ENCODE measurements around the gene WIPF1.
"Not testable (repeated sequence)": the region's sequence is repeated elsewhere in the genome, so short reads cannot be mapped to it uniquely, and the experiment has no call there.

Gene WIPF1

DNA sequence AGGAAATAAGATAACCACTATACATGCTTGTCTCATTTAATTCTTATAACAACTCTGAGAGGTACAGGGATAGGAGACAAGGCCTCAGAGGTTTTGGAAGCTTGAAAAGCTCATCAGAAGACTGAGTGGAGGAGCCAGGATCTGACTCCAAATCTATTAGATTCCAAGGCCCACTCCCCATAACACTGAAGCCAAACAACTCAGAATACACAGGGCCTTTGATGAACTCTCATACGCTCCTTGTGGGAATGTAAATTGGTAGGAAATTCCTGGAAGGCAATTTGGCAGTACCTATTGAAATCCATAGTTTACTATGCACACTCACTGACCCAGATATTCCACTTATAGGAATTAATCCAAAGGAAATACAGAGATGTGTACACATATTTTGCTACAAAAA is 27.9 kb downstream of the WIPF1 start:
- no peak for DNase-seq

GRCh38 chr2:174568425-174568824 is 29.2 kb downstream of the WIPF1 start:
- DNase-seq = no peak

DNA sequence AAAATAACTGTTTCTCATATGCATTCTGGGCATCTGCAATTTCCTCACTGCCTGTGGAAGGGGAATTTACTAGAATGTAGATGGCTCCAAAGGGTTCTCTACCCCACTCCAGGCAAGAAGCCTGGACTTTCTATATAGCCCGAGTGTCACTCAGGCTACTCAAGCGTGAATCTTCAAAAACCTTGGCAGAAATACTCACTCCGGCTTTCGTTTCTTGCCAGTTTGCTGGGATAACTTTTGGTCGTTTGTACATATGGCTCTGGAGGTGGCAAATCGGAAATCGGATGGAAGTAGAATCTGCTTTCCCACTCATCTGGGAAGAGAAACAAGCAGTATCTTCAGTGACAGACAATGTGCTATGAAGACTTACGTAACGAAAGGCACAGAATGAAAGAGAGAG is 30.7 kb downstream of the WIPF1 start:
- DNase-seq = no peak

DNA sequence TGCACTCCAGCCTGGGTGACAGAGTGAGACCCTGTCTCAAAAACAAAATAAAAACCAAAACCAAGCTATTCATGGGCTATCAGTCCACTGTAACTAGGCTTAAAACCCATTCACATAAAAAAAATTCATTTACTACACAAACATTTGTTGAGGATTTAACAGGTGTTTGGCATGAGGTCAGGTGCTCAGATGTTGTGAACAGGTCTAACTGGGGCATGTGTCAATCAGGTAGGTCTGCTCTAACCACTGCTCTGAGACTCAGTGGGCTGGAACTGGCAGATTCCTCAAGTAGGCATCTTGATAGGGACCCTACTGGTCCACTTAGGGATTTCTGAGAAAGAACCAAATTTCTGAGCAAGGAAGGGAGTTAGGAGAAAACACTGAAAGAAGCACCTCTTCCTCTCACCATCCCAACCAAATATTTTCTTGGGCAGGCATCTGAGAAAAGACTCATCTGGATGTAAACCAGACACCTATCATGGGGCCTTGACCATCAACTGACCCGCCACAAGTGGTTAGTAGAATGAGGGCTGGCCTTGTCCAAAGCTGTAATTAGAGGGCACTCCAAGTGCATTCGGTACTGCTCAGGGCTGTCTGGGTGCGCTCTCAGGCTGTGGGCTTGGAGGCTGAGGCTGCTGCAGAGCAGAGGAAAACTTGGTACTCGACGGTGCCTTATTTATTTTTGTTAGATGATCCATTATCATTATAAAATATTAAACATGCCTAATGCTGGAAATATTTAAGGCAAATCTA is 33.9 kb downstream of the WIPF1 start:
- no peak for DNase-seq

GRCh38 chr2:174561972-174562370 is 35.6 kb downstream of the WIPF1 start:
- DNase-seq = no peak

DNA sequence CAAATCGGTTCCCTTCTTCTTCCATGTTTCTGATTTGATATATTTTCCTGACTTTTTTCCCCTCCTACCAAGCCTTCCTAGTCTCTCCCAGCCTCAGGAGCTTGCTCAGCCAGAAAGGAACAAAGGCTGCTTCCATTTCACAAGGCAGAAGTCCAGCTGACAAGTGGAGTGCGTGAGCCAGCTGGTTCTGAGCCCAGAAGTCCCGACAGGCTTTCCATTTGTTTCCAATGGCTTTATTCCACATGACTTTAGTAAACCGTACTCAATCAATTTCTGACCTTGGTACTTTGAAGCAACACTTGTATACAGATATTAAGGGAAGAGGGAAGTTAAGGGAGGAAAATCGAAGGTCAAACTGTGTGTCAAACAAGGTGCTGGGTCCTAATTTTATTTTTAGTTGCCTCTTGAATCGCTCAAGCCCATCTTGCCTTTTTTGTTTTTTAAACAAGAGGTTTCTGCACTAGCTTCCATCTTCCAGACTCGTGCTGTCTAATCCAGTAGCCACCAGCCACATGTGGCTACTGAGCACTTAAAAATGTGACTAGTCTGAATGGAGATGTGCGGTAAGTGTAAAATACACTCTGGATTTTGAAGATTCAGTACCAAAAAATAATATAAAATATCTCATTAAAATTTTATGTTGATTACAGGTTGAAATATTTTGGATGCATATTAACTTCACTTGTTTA is 36.2 kb downstream of the WIPF1 start:
- no peak for DNase-seq

GRCh38 chr2:174560737-174561136 is 36.9 kb downstream of the WIPF1 start:
- DNase-seq = no peak

DNA sequence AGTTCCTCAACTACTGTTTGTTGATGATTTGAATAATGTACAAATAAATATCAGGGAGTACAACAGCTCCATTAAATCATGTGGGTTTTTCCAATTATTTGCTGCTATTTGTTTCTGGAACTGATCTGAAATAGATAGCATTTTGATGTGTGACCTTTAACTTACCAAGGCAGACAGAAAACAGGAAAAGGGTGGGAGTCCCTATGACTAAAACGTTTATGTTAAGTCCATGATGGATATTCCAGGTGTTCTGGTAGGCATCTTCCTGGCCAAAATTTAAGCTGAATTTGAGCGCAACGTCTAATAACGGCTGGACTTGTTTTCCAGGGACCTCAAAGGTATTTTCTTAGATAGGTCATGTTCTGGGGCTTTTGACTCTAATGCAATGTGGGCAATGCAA is 41.6 kb downstream of the WIPF1 start:
- DNase-seq = no peak

- no peak for DNase-seq
Measured at GRCh38 chr2:174554529-174555150, 43.0 kb downstream of the WIPF1 start.

DNA sequence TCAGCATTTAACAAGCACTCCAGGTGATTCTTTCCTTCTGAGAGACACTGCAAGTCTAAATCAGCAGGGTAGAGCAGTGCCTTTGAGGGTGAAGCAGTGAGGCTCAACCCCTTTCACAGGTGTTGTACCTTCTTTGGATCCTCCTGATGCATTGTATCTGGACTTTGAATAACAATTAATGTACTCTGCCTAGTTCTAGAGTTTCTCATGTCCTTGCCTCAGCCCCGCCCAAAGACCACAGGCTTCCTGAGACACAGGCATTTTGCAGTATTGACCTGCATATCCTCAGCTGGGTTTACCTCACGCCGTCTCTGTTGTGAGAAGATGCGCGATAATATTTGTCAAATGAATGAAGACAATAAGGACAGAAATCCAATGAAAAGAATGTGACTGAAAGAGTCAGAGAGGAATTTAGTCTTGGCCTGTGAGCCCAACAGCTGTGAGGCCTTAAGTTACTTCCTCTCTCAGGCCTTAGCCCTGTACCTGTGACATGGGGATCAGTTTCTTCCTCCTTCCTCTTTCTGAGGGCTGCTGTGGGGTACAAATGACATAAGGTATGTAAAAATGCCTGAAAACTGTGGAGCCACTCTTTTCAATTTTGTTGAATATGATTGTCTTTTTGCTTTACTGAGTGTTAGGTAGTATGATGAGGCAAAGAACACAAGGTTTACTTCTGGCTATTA is 43.7 kb downstream of the WIPF1 start:
- no peak for DNase-seq

GRCh38 chr2:174552880-174553279 is 44.7 kb downstream of the WIPF1 start:
- DNase-seq = no peak

GRCh38 chr2:174551697-174552096 is 45.9 kb downstream of the WIPF1 start:
- no peak for DNase-seq

GRCh38 chr2:174548646-174549045 is 49.0 kb downstream of the WIPF1 start:
- not testable (repeated sequence) for DNase-seq

DNA sequence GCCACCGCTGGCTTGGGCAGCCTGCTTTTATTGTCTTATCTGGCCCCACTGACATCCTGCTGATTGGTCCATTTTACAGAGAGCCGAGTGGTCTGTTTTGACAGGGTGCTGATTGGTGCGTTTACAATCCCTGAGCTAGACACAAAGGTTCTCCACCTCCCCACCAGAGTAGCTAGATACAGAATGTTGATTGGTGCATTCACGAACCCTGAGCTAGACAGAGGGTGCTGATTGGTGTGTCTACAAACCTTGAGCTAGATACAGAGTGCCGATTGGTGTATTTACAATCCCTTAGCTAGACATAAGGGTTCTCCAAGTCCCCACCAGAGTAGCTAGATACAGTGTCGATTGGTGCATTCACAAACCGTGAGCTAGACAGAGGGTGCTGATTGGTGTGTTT is 49.6 kb downstream of the WIPF1 start:
- DNase-seq = not testable (repeated sequence)

- DNase-seq = no peak
Measured at GRCh38 chr2:174546519-174547506, 50.8 kb downstream of the WIPF1 start.

DNA sequence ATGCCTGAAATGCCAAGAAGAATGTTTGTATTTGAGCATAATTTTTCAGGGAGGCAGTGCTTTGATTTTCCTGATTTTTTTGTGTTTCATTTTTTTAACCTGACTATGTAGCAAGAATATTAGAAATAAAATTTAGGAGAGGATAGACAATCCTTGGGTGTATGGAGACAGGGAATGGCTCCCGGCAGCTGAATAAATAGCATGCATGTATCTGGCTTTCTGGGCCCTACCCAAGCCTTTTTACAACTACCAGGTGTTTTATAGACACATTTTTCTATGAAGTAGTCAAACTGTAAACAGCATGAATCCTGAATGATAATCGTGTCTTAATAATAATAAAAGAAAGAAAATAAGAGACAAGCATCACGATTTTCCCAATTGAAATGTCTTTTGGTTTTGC is 52.4 kb downstream of the WIPF1 start:
- DNase-seq = no peak

GRCh38 chr2:174544802-174545201 is 52.8 kb downstream of the WIPF1 start:
- no peak for DNase-seq

- DNase-seq = no peak
Measured at GRCh38 chr2:174544156-174544555, 53.4 kb downstream of the WIPF1 start.

- DNase-seq = no peak
Measured at GRCh38 chr2:174540893-174541292, 56.7 kb downstream of the WIPF1 start.

DNA sequence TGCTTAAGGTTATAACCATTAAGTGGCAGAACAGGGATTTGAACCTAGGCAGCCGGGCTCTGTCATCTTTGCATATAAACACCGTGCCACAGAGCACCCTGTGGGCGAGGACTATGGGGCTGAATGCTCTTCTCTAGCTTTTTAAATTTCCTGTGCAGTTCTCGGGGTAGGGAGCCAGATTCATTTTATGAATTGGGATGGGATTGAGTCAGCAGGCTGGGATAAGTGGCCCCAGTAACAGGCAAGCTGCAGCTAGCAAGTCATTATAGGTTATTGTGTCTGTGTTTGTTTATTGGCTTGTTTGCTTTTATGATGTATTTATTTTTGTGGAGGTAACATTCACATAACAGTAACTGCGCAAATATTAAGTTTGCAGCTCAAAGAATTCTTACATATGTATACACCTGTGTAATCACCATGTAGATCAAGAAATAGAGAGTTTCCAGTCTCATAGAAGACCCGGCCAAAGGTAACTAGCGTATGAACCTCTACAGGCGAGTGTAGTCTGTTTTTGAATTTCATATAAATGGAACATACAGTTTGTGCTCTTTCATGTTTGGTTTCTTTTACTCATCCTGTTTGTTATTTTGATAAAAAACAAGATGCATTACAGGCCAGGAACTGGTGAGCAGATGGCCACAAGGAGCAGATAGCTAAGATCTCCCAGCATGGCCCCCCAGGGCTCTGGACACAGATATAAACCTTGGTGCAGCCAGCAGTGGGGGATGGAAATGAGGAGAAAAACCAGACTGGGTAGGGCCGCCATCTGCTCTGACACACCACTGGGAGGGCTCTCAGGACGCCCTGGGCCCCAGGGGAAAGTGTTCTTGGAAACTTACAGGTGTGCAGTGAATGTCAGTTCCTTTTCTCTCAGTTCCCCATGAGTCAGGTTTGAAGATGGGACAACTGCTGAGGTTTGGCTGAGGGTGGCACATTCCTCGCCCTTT is 61.6 kb downstream of the WIPF1 start:
- no peak for DNase-seq

- DNase-seq = no peak
Measured at GRCh38 chr2:174535083-174535482, 62.5 kb downstream of the WIPF1 start.
